Renal cortical epithelial cell (primary cell): ENCODE data around the gene DGKI. TPM values are rescaled to one million over a fixed set of nuclear protein-coding genes. Genes with fewer than 3 reads are reported as not detected.
A peak's percentile ranks its signal among the peaks of the same experiment; 100 is the strongest.

Experiments
- DNase-seq: peaks from one replicate; pipeline ENCODE4 v3.0.0-alpha.2; 2011; ENCODE audit warnings: low read depth
- total RNA-seq: library from RNA; depleted of rRNA; stranded (reverse); fragments of >200 nt; gene quantifications from 2 replicates; pipeline ENCODE4 v1.2.3, GENCODE V29; 2014

Gene DGKI
- total RNA-seq, 1 donor from 2014 or later: 8.0 TPM

DNA sequence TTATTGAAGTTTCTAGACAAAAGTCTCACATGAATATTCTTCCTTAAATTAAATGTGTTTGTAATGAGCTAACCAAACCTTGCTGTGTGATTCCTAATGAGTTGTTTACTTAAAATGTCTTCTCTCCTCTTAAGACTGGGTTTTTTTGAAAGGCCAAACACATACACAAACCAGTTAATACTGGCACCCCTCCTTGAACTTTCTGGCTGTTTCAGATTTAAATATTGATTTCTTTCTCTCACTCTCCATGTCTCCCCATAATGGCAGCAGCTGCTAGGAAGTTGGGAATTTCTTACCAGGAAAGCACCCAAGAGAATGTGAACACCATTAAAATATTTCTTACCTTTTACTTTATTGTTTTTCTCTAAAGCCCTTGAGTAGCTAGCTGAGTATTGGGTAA lies 491.8 kb downstream of the DGKI start:
- DNase-seq: no peak

DNA sequence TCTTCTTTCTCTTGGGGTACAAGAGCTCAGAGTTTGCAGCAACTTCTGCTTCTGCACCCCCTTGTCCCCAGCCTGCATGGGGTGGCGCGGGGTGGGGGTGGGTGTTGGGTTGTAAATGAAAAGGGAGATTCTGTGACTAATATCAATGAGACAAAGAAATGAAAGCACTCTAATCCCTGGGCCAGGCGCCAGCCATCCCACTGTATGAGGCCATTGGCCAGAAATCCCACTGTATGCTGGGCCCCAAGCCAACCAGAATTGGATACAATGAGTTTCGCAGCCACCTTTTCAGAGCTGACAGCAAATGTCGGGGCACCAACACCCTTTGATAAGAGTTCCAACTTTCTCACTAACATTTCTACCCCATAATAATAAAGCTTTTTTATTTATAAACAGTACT lies 492.4 kb downstream of the DGKI start:
- DNase-seq: no peak

DNA sequence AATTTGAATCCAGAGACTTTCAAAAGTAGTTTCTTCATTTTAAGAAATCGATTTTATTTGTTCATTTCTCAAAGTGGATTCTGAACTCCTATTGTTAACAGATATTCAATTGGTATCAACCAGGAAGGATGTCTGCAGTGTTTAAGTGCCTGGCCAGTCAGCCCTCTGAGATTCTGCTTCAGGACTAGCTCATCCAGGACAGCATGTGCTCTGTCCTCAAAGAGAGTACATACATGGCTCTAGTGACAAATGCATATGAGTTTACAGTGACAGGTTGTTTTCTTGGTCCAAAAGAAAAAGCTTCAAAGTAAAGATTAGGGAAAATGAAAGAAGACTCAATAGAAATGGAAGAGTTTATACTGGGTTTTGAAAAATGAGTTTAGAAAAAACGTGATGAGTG lies 494.8 kb downstream of the DGKI start:
- no peak for DNase-seq

DNA sequence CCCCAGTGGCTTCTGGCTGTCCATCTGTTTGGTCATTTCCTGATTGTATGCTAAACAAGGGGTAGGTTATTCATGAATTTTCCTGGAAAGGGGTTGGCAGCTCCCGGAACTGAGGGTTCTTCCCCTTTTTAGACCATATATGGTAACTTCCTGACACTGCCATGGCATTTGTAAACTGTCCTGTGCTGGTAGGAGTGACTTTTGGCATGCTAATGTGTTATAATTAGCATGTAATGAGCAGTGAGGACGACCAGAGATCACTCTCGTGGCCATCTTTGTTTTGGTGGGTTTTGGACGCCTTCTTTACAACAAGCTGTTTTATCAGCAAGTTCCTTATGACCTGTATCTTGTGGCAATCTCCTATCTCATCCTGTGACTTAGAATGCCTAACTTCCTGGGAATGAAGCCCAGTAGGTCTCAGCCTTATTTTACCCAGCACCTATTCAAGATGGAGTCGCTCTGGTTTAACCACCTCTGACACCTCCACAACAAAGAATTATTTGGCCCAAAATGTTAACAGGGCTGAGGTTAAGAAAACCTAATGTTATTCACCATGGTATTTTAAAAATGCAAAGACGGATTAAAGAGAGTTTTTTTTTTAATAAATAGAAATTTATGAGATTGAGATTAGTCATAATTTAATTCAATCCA lies 500.9 kb downstream of the DGKI start:
- no peak for DNase-seq

DNA sequence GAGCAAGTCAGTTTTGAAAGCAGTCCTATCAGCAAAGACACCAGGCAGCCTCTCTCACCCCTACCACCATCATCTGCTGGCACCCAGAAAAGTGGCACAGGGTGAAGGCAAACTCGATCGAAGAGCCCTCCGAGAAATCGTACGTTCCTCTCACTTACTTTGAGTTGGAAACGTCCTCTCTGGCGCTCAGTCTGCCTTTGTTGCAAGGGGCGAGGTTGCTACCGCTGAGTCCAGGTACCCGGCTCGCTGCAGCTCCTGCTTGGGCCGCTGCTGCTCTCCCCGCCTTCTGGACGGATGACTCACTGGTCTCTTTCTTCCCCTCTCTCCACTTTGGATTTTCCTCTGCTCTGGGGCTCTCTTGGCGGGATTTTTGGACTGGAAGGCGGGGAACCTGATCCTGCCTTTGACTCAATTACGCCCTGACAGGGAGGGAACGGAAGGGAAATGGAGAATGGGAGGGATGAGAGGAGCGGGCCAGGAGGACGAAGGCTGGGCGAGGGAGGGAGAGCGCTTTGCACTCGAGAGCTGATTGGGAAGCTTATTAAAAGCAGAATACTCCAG lies 503.4 kb downstream of the DGKI start, which contains the start of gene PTN:
Gene PTN (minus strand): TSS at position 453 of the 561 bp plus-strand sequence. CDS start 88,760 bp downstream, outside the sequence.
- peak; percentile 28 for DNase-seq

DNA sequence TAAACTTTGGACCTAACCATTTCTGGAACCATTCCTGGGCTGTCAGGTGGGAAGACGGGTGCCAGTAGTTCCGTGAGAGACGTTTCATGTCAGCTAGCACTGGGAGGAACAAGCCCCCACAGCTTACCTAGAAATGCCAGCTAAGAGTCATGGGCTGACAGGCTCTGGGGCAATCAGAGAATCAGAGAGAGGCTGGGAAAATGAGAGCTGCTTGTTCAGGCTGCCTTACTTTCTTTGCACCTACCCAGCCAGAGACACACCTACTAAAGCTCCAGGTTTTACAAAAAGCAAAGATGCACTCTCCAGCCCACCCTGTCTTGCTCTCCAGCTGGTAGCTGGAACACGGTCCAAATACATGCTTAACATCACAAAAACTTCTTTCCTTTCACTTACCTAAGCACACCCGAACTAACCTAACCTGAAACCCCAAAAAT lies 503.9 kb downstream of the DGKI start:
- no peak for DNase-seq

DNA sequence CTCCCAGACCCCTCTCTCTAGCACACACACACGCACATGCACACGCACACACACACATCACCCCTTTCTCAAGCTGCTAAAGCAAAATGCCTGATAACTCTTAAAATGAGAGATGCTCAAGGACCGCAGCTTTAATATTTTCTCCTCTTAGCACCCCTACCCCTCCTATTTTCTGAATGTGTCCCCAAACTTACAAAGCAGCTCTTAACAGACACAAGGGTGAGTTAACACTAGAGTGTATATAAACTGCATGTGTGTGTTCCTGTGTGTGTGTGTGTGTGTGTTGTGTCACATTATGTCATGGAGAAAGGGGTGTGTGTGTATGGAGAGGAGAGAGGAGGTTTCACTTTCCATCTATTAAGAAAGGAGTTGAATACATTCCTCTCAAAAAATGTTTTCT lies 504.5 kb downstream of the DGKI start:
- DNase-seq: no peak

DNA sequence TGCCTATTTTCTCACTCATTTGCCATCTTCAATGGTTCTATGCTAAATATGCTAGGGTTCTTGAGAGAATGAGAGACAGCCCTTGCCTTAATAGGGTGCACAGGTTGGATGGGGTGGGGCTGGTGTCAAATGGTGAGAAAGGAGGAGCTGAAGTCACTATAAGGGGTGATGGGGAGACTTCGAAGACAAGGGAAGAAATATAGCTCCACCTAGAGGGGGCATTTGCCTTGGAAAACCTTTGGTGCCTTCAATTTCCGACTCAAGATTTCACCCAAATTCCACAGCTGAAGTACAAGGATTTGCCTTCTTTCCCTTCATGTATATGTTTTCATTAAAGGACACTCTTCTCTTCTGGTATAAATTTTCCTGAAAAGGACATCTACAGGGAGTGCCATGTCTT lies 508.9 kb downstream of the DGKI start:
- DNase-seq: no peak

DNA sequence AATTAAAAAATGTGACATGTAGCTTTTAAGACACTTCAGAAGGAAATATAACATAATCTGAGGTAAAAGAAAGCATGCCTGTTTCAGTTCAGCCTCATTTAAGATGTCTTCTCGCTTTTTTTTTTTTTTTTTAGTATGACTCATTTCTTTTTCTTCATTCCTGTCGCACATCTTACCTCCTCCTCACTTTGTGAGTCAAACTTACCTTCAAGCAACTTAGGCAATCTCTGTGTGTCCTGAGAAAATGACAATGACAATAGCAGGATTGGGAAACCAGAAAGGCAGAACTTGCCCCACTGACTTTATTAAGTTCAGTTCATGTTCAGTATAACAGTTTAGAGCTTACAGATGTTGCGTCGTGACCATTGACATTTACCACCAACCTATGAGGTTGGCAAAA lies 511.0 kb downstream of the DGKI start:
- DNase-seq: peak; percentile 68

DNA sequence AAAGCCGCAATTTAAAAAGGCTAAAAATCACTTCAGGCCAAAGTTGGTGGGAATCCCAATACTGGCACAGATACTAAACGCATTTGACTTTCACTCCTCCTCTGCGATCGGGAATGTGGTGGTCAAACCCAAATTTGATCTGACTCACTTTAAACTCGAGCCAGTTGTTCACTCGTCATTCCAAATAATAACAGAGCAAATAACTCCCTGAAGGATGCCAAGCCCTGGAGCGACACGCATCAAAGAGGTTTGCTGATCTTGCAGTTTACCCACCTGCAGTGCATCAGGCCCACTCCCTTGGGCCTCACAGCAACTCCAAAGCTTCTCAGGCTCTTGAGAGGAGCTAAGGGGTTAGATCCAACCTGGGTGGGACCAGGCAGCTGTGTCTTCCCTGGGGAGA lies 515.4 kb downstream of the DGKI start:
- DNase-seq: peak; percentile 62

Other genes with a start within 250 kb of the DGKI start
- 17.0 and 30.1 TPM in 2 replicates for gene CREB3L2, start 155.1 kb upstream of the DGKI start, total RNA-seq
- gene AKR1D1, start 229.5 kb upstream of the DGKI start, total RNA-seq: not detected in 2 replicates